GM21576 (cell line): ENCODE results near the gene PLPP7.

ENCODE experiments used
- ATAC-seq: cut with Tn5 transposase; IDR thresholded peaks from one replicate; pipeline ENCODE4 v1.9.1; 2021; ENCODE audit warnings: mild to moderate bottlenecking, moderate library complexity; ENCODE audit not compliant: unreplicated experiment

The PLPP7 gene

DNA sequence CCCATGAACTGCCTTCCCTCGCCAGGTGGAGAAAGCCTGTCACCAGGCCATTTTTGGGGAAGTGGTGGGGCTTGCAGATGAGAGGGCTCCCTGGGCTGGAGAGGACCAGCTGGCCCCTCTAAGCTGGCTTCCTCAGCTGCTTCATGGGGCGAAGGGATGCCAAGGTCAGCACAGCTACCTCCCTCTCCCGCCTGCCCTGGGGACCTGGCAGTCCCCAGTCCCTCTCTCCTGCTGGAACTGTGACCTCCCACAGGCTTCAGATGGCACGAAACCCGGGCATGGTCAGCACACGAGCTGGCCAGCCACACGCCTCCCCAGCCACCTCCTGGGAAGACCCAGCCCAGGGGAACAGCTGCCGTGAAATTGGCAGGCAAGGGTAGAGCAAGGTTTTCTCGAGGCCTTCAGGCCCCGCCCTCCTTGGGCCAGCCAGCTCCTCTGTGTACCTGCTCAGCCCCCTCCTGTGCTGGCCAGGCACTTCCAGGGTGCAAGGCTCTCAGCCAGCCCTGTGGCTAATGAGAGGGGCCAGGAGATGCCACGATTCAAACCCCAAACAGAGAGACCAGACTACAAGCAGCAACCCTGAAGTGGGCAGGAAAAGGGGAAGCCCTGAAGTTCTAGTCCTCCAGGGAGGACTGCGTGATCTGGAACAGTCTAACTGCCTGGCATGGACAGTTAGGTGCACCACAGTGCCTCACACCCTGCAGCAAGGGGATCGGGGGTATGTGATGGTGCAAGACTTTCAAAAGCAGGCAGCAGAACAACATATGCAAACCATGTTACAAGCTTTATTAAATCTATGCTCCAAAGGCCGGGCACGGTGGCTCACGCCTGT, 12.9 kb downstream of the PLPP7 start:
- ATAC-seq: no peak

DNA sequence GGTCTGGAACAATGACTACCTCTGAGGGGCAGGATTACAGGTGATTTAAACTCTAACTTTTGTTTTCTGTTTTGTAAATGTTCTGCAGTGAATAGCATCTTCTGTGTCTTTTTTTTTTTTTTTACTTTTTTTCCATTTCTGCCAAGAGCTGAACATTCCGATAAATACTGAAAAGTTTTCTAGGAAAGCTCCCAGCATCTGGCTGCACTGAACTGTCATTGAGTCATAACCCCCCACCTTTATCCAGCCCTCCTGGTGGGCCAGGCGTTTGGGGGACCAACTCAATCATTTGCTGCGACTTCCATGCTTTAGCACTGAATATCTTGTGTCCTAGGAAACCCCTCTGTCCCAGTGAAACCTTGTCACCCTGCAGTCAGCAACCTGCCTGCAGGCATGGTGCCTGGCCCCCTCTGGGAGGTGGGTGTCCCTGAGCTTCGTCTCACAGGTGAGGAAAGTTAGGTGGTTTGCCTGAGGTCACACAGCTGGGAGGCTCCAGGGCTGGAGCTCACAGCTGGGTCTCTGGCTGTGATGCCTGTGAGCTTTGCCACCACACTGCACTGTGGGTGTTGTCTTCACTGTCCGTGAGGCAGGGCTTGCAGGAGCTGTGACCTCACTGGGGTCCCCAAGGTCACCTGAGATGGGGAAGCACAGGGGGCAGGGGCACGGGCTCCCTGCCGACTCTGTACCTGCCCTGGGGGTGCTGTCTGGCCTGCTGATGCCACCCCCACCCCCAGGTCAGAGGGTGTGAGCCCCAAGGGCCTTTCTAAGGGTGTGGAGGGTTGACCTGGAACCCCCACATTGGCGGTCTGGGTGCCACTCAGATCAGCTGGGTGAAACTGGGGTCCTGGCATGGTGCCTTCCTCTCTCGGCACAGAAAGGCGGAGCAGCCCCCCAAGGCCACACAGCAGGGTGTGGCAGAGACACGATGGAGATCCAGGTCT, 14.1 kb downstream of the PLPP7 start:
- ATAC-seq: no peak

DNA sequence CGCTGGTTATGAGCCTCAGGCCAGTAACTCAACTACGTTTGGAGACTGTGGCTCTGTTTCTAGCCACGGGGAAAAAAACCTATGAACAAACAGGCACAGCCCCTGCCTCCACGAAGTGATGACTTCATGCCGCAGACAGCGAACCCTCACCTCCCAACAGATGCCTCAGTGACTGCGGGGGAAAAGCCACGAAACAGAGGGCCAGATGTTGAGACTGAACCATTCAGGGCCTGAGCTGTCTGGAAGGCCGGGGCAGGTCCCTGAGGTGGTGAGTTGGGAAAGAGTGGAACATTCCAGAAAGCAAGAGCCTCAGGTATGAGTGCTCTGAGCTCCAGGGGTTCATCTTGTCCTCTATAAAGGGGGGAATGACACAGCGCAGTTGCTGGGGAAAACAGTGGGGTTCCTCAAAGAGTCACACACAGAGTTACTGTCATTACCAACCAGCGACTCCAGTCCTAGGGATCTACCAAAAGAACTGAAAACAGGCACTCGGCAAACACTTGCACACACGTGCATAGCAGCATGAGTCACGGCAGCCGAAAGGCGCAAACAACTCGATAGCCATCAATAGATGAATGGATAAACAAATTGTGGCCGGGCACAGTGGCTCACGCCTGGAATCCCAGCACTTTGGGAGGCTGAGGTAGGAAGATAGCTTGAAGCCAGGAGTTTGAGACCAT, 15.3 kb downstream of the PLPP7 start:
- ATAC-seq: no peak

DNA sequence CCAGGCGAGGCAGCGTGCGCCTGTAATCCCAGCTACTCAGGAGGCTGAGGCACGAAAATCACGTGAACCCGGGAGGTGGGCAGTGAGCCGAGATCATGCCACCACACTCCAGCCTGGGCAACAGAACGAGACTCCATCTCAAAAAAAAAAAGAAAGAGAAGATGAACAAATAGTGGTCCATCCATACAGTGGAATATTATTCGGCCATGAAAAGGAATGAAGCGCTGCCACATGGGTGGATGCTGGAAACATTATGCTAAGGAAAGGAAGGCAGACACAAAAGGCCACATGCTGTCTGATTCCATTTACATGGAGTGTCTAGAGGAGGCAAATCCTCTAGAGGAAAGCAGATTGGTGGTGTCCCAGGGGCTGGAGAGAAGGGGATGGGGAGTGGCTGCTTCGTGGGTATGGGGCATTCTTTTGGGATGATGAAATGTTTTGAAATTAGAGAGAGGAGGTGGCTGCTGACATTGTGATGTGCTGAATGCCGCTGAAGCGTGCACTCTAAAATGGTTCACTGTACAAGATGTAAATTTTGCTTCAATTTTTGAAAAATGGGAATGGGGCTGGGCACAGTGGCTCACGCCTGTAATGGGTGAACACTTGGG, 17.0 kb downstream of the PLPP7 start:
- no peak for ATAC-seq

DNA sequence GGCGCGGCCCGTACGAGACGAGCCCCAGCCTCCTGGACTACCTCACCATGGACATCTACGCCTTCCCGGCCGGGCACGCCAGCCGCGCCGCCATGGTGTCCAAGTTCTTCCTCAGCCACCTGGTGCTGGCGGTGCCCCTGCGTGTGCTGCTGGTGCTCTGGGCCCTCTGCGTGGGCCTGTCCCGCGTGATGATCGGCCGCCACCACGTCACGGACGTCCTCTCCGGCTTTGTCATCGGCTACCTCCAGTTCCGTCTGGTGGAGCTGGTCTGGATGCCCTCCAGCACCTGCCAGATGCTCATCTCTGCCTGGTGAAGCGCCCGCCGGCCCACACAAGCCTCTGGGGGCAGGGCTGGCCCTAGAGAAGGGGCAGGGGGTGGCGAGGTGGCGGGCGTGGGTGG, 18.5 kb downstream of the PLPP7 start:
- ATAC-seq: no peak

DNA sequence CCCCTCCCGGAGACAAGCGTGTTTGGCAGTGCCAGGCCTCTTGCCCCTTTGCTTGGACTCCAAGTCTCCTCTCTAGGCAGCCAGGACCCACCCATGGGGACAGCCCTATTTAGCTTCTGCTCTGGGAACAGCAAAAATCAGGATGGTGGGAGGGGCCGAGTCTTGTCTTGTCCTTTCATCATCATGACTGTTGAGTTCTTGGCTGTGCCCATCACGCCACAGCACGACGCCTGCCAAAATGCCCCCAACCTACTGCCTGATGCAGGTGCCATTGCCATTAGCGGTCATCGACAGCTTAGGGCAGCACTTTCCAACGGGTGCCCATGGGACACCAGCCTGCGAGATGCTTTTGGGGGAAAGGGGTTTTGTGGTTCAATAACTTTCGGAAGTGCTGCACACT, 18.9 kb downstream of the PLPP7 start:
- no peak for ATAC-seq

DNA sequence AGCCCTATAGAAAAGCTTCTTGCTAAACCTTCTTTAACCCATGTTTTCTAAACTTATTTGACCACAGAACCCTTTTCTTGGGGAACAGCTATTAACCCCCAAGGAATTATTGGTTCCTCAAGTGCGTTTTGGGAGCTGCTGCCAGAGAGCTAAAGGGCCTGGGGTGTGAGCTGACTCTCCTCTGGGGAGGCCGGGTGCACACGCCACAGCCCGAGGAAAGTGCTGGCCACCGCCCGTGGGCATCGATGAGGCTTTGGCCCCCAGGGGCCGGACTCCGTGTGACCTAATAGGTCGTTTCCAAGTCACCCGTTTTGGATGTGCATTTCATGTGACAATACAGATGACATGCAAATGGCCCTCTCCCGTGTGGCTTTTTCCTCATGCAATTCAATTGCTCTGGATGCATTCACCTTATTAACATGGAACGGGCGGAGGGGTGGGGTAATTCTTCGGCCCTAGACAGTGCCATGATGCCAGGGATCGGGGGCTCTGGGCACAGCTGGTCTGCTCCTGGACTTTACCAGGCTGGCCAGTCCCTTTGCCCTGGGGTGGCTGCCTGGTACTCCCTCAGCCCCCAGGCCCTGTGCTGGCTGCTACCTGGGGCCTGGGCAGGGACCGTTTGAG, 19.5 kb downstream of the PLPP7 start:
- no peak for ATAC-seq

DNA sequence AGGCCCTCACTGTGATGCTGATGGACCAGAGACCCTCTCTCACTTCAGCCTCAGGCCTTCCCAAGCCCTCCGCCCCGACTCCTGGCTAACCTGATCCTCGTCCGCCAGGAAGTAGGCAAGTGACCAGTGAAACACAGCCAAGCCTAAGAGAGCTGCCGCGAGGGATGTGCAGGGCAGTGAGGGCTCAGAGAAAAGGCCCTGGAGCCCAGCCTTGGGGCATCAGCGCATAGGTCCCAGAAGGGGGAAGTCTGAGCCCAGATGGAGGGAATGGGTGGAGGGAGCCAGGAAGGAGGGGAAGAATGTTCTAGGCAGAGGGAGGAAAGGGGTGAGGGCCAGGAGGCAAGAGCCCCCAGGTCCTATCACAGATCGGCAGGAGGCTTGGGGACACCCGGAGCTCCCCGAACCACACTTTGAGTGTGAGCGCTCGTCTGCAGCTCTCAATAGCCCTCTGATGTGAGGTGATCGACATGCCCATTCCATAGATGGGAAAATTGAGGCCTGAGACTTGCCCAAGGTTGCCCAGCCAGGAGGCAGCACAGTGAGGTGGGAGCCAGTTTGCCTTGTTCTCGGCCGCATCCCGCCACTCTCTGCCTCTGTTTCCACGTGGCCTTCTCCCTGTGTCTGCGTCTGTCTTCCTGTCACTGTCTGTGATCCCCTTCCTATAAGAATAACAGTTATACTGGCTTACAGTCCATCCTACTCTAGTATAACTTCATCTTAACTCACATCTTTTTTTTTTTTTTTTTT, 20.2 kb downstream of the PLPP7 start:
- ATAC-seq: no peak

DNA sequence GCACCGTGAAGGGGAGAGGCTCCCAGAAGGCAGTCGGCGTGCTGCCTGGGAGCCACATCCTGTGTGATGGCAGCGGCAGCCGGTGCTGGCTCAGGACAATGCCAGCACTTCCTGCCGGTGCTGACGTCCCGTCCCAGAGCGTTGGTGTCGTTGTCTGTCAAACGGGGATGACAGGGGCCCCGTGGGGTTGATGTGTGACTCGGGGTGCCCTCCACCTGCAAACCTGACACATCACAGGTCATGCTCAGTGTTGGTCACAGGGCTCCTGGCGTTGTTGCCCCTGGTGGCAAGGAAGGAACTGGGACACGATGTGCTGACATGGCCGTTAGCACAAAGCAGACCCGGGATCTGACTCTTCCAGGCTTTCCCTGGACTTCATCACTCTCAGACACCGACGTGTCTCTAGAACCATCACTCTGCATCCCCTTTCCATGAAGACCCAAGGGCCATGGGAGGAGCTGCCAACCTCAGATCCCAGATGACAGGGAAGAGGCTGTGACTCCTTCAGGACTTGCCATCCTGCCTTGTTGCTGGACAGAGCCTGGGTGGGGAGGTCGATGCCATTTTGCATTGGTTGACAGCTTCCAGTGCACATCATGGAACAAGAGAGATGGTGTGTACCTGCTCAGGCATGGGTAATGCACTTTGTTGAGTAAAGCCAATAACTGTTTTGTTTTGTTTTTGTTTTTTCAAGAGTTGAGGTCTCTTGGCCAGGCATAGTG, 21.5 kb downstream of the PLPP7 start:
- ATAC-seq: no peak

DNA sequence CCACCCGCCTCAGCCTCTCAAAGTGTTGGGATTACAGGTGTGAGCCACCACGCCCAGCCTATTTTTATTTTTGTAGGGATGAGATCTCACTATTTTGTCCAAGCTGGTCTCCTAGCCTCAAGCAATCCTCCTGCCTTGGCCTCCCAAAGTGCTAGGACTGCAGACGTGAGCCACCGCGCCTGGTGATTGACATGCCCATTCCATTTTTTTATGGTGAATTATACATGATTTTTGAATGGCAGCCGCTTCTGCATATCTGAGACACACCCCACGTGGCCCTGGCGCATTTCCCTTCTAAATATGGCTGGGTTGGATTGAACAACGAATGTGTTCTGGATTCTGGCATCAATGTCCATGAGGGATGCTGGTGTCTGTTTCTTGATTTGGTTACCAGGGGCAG, 22.7 kb downstream of the PLPP7 start:
- ATAC-seq: no peak

DNA sequence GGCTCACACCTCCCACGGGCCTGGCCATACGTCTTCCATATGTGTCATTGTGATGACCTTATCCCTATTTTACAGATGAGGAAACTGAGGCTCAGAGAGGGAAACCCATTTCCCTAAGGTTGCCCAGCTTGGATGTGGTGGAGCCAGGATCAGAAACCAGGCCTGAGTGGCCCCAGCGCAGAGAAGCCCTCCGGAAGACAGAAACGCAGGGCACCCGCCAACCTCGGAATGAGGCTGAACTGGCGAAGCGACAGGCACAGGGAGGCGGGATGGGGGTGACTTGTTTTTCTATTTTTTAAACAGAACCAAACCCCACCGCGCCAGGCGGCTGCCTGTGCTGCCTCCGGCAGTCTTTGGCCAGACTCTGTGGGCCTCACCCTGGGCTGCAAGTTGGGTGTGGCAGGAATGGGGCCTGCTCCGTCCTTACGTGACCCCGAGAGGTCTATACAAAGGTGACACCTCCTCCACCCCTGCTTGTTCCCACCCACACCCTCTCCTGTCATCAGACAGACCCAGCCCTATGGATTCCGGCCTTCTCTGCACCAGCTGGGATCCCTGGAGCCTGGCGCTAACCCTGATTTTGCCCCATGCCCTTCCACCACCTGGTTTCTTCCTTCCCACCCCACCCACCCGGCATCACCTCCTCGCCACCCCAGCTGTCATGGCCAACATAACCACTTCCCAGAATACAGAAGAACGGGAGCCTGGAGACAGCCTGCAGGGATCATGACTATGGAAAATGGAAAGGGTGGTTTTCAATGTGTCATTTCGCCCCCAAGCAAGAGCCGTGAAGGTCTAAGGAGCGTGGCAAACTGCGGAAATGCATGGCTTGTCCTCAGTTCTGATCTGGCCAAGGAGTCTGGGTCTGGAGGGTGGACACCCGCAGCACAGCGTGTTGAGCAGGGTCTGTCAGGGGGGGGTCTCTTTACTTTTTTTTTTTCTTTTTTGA, 23.6 kb downstream of the PLPP7 start:
- no peak for ATAC-seq

DNA sequence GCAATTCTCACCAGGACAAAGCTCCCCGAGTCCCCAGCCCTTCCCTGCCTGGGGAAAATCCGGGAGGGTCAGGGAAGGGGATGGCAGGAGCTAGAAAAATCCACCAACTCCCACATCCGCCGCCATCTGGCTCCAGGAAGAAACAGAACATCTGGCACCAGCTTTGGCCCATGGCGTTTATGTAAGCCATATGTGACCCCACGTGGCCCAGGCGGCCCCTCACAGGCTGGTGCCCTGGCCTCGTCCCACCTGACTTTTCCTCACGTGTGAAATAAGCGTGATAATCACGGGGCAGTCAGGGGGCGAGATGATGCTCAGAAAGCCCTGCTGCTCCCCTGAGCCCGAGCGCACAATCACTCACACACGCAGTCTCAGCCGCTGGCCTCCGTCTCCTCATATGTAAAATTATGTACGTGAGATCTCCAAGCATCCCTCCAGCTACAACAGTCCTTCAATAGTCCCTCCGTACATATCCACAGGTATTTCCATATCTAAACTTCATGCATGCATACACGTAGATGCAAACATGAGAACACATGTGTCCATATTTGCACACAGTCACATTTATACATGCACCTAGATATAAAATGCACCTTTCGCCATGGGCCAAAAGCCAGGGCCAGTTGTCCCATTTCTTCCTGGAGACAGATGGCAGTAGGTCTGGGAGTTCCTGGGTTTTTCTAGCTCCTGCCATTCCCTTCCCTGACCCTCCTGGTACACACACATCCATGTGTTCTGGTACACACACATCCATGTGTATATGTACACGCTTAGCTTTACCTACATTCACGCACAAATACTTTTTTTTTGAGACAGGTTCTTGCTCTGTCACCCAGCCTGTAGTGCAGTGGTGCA, 28.9 kb downstream of the PLPP7 start:
- ATAC-seq: no peak

DNA sequence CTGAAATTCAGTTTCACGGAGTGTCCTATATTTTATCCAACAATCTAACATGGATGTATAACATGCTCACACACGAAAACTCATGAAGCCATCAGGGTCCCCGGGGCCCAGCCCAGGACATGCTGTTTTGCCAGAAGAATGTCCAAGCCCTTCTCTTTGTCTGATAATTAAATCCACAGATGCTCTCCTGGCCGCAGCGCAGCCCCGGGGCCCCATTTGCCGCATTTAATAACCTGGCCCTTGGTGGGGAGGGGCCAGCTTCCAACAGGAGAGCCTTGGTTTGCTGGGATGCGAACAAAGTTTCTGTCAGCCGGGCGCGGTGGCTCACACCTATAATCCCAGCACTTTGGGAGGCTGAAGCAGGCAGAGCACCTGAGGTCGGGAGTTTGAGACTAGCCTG, 30.0 kb downstream of the PLPP7 start:
- ATAC-seq: no peak

DNA sequence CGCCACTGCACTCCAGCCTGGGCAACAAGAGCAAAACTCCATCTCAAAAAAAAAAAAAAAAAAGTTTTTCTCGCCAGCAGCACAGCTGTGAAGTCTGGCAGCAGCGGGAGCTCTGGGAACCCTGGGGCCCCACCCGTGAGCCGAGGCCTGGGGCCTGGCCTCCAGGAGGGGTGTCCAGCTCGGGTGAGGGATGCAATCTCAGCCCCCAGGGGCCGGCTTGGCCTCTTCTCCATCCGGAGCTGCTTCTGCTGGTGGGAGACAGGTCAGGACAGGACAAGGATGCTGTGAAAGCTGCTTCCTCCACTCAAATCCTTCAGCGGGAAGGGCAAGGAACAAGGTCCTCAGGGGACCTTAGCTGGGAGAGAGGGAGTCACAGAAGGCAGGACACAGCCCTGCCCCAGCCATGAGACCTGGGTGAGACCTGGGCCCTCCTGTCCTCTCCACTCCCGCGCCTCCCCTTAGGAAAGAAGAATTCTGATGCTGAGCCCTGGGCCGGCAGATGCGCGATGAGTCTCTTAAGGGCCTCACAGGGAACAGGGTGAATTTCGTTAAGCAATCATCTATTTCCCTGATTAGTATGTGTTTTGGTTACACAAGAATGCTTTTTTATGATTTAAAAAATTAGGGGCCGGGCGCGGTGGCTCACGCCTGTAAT, 30.6 kb downstream of the PLPP7 start:
- no peak for ATAC-seq

DNA sequence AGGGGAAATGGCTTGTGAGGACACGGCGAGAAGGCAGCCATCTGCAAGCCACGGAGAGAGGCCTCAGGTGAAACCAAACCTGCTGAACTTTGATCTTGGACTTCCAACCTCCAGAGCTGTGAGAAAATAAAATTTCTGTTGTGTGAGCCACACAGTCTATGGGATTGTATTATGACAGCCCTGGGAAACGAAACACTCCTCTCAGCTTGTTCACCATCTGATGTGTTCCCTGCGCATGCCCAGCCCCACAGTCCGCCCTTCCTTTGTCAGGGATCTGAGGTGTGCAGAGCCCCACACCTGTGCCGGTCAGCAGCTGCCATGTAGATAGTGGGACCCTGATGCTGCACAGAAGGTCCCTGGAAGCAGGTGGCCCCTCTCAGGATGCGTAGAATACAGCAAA, 34.1 kb downstream of the PLPP7 start:
- no peak for ATAC-seq
